HUES48 (cell line): Measurements from ENCODE around the gene LOXL1.
A peak's percentile ranks its signal among the peaks of the same experiment; 100 is the strongest.

ENCODE experiments used
- H3K27ac ChIP-seq: one replicate; pipeline ENCODE4 v1.7.0; 2013; ENCODE audit warnings: low read depth, low read length, inconsistent platforms
- H3K27me3 ChIP-seq: 2 replicates; pipeline ENCODE4 v1.6.1; 2013; ENCODE audit warnings: mild to moderate bottlenecking, low read length; ENCODE audit not compliant: control insufficient read depth, insufficient read depth
- H3K36me3 ChIP-seq: 2 replicates; pipeline ENCODE4 v1.6.1; 2013; ENCODE audit warnings: low read length; ENCODE audit not compliant: control insufficient read depth, insufficient read depth
- H3K4me1 ChIP-seq: 2 replicates; pipeline ENCODE4 v1.6.1; 2013; ENCODE audit warnings: mild to moderate bottlenecking, low read length; ENCODE audit not compliant: control insufficient read depth, insufficient read depth
- H3K4me3 ChIP-seq: 2 replicates; pipeline ENCODE4 v1.5.1; 2013; ENCODE audit warnings: mild to moderate bottlenecking, low read depth, low read length
- H3K9ac ChIP-seq: 2 replicates; pipeline ENCODE4 v1.6.1; 2013; ENCODE audit warnings: mild to moderate bottlenecking, low read depth, low read length, moderate library complexity
- H3K9me3 ChIP-seq: 2 replicates; pipeline ENCODE4 v1.6.1; 2013; ENCODE audit warnings: low read length; ENCODE audit not compliant: control insufficient read depth, insufficient read depth

Gene LOXL1

DNA sequence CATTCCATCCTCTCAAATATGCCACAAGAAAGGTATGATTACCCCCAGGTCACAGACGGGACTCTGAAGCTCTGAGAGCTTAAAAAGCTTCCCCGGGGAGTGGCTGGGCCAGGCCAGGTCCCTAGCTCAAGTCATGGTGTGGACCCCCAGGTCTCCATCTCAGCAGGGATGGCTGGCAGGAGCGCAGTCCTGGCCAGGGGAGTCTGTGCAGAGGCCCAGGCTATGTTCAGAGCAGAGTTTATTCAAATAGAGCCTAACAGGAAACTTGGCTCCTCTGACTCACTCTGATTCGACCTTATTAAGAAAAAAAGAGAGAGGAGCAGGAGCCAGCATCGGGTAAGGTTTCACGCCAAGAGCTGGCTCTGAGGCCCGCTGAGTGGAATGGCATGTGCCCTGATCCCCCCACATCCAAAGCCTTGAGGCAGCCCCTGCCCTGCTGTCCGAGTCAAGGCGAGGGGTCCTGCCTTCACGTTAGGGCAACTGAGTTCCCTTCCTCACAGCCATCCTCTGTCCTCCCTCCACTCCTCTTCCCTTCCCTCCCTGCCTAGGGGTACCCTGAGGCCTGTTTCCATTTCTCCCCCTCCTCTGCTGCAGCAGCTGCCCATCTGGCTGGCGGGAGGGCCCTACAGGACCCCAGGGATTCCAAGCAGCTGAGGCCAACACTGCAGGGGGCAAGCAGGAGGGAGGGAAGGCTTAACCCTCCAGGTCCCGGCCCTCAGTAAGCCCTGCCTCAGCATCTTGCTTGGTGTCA lies 1.9 kb upstream of the LOXL1 start:
- peak overlapping the region; percentile 9; the same call in 1 of the 2 replicates for H3K4me3 ChIP-seq
- H3K27me3 ChIP-seq, result 0 out of 2 replicates have a peak, but pooled peaks cover 11% of the 10 kb centered on the region
- no peaks in the 10 kb centered on the region for H3K9me3 ChIP-seq
- H3K27ac ChIP-seq, result peak overlapping the region; percentile 5
- H3K4me1 ChIP-seq, result peaks cover 50% of the 10 kb centered on the region
- H3K36me3 ChIP-seq, result no peaks in the 10 kb centered on the region
- H3K9ac ChIP-seq, result no peak overlapping the region

DNA sequence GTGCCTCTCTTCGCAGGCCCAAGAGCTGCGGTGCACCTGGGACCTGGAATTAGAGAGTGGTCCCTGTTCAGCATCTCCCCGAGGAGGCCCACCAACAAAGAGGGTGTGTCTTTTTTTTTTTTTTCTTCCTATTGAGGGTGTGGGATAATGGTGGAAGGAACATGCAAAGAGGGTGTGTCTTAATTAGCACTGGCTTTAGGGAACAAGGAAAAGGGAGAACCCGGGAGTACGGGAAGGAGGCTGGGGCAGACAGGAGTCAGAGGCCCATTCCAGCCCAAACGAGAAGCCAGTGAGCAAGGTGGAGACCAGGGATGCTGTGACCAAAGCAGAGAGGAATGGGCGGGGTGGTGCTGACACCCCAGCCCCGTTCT lies 429 bp upstream of the LOXL1 start:
- Histone ChIP-seq H3K9ac (no peak overlapping the region), H3K4me1 (peaks cover 50% of the 10 kb centered on the region), H3K9me3 (no peaks in the 10 kb centered on the region), H3K36me3 (no peaks in the 10 kb centered on the region), H3K27ac (no peak overlapping the region), H3K27me3 (0 out of 2 replicates have a peak, but pooled peaks cover 11% of the 10 kb centered on the region), H3K4me3 (peak overlapping the region; percentile 65; the same call in 1 of the 2 replicates)

DNA sequence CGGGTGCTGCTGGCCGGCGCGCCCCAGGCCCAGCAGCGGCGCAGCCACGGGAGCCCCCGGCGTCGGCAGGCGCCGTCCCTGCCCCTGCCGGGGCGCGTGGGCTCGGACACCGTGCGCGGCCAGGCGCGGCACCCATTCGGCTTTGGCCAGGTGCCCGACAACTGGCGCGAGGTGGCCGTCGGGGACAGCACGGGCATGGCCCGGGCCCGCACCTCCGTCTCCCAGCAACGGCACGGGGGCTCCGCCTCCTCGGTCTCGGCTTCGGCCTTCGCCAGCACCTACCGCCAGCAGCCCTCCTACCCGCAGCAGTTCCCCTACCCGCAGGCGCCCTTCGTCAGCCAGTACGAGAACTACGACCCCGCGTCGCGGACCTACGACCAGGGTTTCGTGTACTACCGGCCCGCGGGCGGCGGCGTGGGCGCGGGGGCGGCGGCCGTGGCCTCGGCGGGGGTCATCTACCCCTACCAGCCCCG lies 777 bp downstream of the LOXL1 start:
- Histone ChIP-seq H3K4me3 (peak overlapping the region; percentile 65), H3K4me1 (peaks cover 44% of the 10 kb centered on the region), H3K9me3 (no peaks in the 10 kb centered on the region), H3K9ac (no peak overlapping the region), H3K36me3 (no peaks in the 10 kb centered on the region), H3K27me3 (0 out of 2 replicates have a peak, but pooled peaks cover 11% of the 10 kb centered on the region), H3K27ac (no peak overlapping the region)

DNA sequence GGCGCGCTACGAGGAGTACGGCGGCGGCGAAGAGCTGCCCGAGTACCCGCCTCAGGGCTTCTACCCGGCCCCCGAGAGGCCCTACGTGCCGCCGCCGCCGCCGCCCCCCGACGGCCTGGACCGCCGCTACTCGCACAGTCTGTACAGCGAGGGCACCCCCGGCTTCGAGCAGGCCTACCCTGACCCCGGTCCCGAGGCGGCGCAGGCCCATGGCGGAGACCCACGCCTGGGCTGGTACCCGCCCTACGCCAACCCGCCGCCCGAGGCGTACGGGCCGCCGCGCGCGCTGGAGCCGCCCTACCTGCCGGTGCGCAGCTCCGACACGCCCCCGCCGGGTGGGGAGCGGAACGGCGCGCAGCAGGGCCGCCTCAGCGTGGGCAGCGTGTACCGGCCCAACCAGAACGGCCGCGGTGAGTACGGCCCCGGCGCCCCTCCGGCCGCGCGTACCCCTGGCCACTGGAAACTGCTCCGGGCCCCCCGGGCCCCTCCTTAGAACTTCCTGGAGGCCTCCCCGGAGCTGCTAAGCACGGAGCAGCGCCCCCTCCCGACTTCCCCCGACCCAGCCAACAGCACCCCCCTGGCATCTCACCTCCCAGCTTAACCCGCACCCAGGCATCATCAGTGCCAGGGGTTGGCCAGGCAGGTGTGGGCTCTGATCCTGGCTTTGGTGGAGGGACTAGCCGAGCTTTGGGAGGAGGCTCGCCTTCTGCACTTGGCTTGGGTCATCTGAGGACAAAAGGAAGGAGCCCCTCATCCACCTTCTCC lies 1.4 kb downstream of the LOXL1 start:
- H3K27ac ChIP-seq, result no peak overlapping the region
- H3K27me3 ChIP-seq, result 0 out of 2 replicates have a peak, but pooled peaks cover 11% of the 10 kb centered on the region
- no peaks in the 10 kb centered on the region for H3K9me3 ChIP-seq
- peaks cover 38% of the 10 kb centered on the region for H3K4me1 ChIP-seq
- H3K36me3 ChIP-seq, result no peaks in the 10 kb centered on the region
- H3K9ac ChIP-seq, result no peak overlapping the region
- H3K4me3 ChIP-seq, result peak overlapping the region; percentile 65

DNA sequence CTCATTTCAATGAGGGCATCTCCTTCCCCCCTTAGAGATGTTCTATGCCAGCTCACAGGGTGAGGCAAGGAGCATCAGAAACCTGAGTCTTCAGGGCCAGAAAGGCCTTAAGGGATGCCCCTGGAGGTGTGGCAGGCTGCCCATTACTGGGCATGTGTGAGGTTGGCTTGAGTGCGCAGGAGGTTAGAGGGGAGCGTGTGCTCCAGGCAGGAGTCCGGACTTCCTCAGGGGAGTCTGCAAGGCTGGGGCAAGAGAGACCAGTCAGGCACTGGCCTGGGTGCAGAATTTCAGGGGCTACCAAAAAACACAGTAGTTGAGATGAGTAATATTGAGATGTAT lies 1.9 kb downstream of the LOXL1 start:
- Histone ChIP-seq H3K9me3 (no peaks in the 10 kb centered on the region), H3K27ac (no peak overlapping the region), H3K27me3 (0 out of 2 replicates have a peak, but pooled peaks cover 10% of the 10 kb centered on the region), H3K36me3 (no peaks in the 10 kb centered on the region), H3K4me3 (peak overlapping the region; percentile 65), H3K9ac (no peak overlapping the region), H3K4me1 (peaks cover 33% of the 10 kb centered on the region)

DNA sequence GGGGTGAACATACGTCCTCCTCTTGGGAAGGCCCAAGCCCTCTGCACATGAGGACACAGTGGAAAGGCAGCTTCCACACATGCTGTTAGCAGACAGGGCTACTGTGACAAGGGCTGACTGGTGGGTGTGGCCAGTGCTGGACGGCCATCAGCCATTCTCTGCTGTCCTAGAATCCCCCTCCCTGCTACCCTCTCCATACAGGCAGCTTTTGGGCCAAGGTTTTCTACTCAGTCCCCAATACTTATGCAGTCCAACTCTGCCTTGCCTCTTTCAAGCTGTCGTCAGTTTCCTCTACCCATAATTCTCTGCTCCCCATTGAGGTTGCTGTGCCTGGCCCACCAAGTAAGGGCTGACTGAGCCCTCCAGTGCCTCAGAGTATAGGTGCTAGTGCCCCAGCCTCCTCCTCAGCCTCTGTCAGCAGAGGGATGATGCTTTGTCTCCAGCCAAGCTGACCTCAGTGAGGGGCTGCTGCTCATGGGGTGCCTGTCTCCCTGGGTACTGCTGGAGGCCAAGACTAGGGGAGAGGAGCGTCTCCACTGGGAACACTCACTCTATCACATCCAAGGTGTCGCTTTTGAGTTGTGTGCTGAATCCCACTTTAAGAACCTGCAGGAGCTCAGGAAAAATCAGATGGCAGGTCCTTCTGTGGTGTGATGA lies 2.8 kb downstream of the LOXL1 start:
- Histone ChIP-seq H3K9me3 (no peaks in the 10 kb centered on the region), H3K4me1 (peaks cover 24% of the 10 kb centered on the region), H3K27ac (no peak overlapping the region), H3K36me3 (no peaks in the 10 kb centered on the region), H3K27me3 (0 out of 2 replicates have a peak, but pooled peaks cover 5% of the 10 kb centered on the region), H3K9ac (no peak overlapping the region), H3K4me3 (no peak overlapping the region)

DNA sequence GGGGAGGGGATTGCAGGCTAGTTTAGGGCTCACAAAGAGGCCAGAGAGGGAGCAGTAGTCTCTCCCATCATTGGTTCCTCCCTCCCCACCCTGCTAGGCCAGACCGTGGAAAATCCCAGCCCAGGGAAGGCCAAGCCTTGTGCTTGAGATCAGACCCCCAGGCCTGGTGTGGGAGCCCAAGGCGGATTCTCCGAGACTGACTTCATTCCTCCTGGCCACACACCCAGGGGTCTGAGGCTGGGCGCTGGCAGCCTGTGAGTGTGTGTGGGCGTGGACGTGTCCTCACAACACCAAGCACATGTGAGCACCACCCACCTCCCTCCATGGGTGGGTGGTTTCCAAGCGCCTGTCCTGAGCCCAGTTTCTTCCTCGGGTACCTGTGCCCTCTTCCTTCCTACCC lies 4.1 kb downstream of the LOXL1 start:
- 0 out of 2 replicates have a peak, but pooled peaks cover 2% of the 10 kb centered on the region for H3K27me3 ChIP-seq
- H3K27ac ChIP-seq, result no peak overlapping the region
- H3K36me3 ChIP-seq, result no peaks in the 10 kb centered on the region
- H3K9me3 ChIP-seq, result no peaks in the 10 kb centered on the region
- peaks cover 11% of the 10 kb centered on the region for H3K4me1 ChIP-seq
- H3K4me3 ChIP-seq, result no peak overlapping the region
- H3K9ac ChIP-seq, result no peak overlapping the region

DNA sequence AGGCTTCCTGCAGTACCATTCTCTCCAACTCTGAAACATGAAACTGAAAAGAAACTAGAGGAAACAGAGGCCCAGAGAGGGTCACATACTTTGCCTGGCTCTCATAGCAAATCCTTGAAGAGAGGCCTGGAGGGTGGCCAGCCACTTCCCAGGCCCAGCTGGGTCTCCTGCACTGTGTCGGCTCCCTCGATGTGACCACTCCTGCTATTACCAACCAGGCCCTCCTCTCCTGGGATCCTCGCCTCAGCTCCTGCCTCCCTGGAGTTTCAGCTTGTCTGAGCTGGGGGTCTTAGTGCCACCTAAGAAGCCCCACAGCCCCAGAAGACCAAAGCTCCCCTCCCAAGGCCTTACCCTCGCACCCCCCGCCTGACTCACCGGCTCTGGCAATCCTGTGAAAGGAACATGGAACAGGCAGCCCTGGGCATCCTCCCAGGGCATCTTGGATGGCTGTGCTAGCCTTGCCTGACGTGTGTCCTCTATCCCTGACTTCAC lies 4.6 kb downstream of the LOXL1 start:
- no peak overlapping the region for H3K9ac ChIP-seq
- H3K9me3 ChIP-seq, result no peaks in the 10 kb centered on the region
- no peaks in the 10 kb centered on the region for H3K36me3 ChIP-seq
- H3K4me3 ChIP-seq, result no peak overlapping the region
- no peaks in the 10 kb centered on the region for H3K27me3 ChIP-seq
- H3K27ac ChIP-seq, result no peak overlapping the region
- peaks cover 6% of the 10 kb centered on the region for H3K4me1 ChIP-seq

DNA sequence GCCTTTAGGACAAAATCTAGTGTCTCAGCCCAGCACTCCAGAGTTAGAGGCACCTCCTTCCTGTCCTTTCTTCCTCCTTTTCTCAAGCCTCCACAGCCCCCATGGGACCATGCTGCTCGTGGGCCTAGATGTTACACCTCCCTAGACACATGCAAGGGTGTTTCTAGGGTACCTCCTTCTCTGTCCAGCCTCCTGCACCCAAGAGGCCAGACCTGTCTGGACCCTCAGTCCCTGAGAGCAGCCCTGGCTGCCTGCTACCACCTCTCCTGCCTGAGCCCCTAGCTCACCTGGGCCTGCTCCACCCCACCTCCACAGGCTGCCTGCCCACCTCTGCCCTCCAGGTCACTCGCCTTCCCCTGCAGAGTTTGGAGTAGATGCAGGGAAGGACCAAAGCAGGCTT lies 5.2 kb downstream of the LOXL1 start:
- Histone ChIP-seq H3K4me1 (peaks cover 7% of the 10 kb centered on the region), H3K27me3 (no peaks in the 10 kb centered on the region), H3K36me3 (no peaks in the 10 kb centered on the region), H3K4me3 (no peak overlapping the region), H3K9ac (no peak overlapping the region), H3K9me3 (no peaks in the 10 kb centered on the region), H3K27ac (no peak overlapping the region)

DNA sequence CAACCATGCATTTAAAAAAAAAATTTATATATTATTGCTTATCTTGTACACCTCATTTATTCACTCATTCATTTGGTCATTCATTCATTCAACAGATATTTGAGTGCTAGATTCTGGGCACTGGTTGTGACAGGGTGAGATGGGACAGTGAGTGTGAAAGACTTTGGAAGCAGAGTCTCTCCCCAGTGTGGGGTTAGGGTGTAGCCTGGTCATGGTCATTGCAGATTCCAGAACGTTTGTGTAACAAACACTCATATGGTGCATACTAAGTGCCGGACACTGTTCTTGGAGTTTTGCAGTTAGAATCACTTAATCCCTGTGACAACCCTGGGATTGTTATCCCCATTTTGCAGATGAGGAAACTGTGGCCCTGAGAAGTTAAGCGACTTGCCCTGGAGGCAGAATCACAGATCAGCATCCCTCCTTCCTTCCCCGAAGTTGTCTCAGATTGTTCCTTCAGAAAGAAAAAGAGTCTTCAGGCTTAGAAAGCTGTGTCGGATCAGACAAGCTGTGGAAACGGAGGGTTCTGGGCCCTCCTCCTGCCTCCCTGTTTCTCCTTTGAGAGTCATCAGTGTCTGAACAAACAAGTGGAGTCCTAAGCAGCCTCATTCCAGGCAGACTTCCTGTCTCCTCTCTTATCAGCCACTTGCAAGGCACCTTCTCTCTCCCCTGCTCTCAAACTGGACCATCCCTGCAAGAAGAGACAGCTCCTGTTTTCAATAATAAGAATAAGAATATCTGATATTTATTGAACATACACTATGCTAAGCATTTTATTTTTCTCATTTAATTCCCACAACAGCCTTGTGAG lies 6.3 kb downstream of the LOXL1 start:
- no peak overlapping the region for H3K4me3 ChIP-seq
- H3K9me3 ChIP-seq, result no peaks in the 10 kb centered on the region
- H3K9ac ChIP-seq, result no peak overlapping the region
- no peaks in the 10 kb centered on the region for H3K27me3 ChIP-seq
- peaks cover 7% of the 10 kb centered on the region for H3K4me1 ChIP-seq
- H3K27ac ChIP-seq, result no peak overlapping the region
- no peaks in the 10 kb centered on the region for H3K36me3 ChIP-seq
